Stimulated activated memory B cell treated with anti-CD40 and anti-IgM and Interleukin-4, amounts not matched to agents 10 μg/mL and 1 μg/mL and 100 μg/mL, for 72 hours (primary cell): ENCODE results near the gene PACRG.

Experiments
- ATAC-seq: fragments of 150-1000 bp; cut with Tn5 transposase; 2 replicates; pipeline ENCODE4 v1.10.0; 2021
- H3K27ac Mint-ChIP-seq: one replicate; pipeline ENCODE4 v1.8.0; 2022; ENCODE audit warnings: mild to moderate bottlenecking, mixed read lengths
- H3K27me3 Mint-ChIP-seq: one replicate; pipeline ENCODE4 v1.8.0; 2022; ENCODE audit warnings: mixed read lengths
- H3K36me3 Mint-ChIP-seq: one replicate; pipeline ENCODE4 v1.8.0; 2022; ENCODE audit warnings: mixed read lengths
- H3K4me1 Mint-ChIP-seq: one replicate; pipeline ENCODE4 v1.8.0; 2022; ENCODE audit warnings: mixed read lengths
- H3K4me3 Mint-ChIP-seq: one replicate; pipeline ENCODE4 v1.8.0; 2022; ENCODE audit warnings: mild to moderate bottlenecking, moderate library complexity, mixed read lengths
- H3K9me3 Mint-ChIP-seq: one replicate; pipeline ENCODE4 v1.8.0; 2022; ENCODE audit warnings: mixed read lengths

The PACRG gene

DNA sequence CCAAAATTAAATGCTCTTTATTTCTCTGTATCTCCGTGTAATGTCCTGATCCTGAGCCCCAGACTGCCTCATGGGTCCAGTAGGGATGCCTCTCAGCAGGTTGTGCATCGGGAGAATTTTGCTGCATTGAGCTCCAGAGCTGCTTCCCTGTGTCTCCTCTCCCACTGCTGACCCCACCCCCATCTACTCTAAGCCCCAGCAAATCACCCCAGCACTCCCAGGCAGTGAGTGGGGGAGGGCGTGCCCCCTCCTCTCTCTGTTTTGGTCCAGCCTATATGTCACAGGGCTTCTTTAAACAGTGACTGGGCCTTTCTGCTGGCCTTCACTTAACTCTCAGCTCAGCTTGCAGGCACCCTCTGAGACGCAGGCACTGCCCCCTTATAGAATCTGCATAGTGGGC is 458.0 kb downstream of the PACRG start:
- peaks cover 15% of the 10 kb centered on the region for H3K27me3 Mint-ChIP-seq
- no peaks in the 10 kb centered on the region for H3K9me3 Mint-ChIP-seq
- H3K4me3 Mint-ChIP-seq = no peak overlapping the region
- no peaks in the 10 kb centered on the region for H3K36me3 Mint-ChIP-seq
- no peak overlapping the region for H3K27ac Mint-ChIP-seq
- no peak for ATAC-seq
- H3K4me1 Mint-ChIP-seq = no peaks in the 10 kb centered on the region

DNA sequence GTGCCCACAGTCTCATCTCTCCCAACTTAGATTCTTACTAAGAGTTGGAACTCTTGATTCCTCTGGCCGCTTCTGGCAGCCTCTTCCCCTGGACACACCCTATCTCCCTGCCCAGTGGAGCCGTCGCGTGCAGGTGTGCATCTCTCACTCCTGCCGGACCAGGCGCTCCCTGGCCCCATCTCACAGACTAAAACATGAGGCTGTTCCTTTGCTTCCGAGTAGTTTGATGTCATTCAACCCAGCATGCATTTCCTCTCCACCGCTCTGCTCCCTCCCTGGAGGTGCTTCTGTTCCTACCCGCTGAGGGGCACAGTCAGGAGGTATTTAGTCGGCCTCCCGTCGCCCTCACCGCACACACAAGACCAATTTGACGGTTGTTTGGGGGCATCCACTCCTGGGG is 458.8 kb downstream of the PACRG start:
- H3K4me1 Mint-ChIP-seq = no peaks in the 10 kb centered on the region
- H3K27ac Mint-ChIP-seq = no peak overlapping the region
- H3K9me3 Mint-ChIP-seq = no peaks in the 10 kb centered on the region
- ATAC-seq = no peak
- peaks cover 19% of the 10 kb centered on the region for H3K27me3 Mint-ChIP-seq
- H3K36me3 Mint-ChIP-seq = no peaks in the 10 kb centered on the region
- H3K4me3 Mint-ChIP-seq = no peak overlapping the region

DNA sequence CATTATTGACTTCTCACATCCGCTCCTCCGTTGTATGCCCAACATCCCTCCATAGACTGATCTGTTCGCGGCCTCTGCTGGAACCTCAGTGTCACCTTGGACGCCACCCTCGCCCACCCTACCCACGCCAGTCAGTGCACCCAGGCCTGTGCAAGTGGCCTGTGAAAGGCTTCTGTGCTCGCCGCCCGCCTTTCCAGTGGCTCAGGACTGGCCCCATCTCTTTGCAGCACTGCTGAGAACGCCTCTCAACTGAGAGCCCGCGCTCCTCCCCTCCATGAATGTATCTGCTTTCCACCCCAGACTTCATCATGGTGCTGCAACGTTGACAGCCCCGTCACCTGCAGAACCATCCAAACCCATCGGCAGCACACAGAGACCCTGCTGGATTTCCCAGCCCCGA is 459.4 kb downstream of the PACRG start:
- no peak for ATAC-seq
- Mint-ChIP-seq H3K27me3 (peaks cover 24% of the 10 kb centered on the region), H3K36me3 (no peaks in the 10 kb centered on the region), H3K4me3 (no peak overlapping the region), H3K27ac (no peak overlapping the region), H3K9me3 (no peaks in the 10 kb centered on the region), H3K4me1 (no peaks in the 10 kb centered on the region)

DNA sequence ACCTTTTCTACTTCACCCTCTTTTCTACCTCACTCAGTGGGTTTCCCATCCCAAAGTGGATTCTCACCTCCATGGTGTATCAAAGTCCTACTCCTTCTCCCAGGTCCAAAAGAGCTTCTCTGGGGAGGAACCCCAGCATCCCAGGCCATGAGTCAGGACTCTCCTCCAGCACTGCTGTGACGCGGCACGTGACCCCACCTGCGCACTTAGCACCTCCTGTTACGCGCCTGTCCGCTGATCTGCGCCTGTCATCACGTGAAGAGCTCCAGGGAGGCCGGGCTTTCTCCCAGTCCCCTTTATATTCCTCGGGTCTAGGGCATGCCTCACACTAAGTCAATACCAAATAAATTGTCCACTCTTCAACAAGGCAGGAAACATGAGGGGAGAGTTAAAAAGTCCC is 459.8 kb downstream of the PACRG start:
- Mint-ChIP-seq H3K27ac (no peak overlapping the region), H3K4me1 (no peaks in the 10 kb centered on the region), H3K36me3 (no peaks in the 10 kb centered on the region), H3K4me3 (no peak overlapping the region), H3K27me3 (peaks cover 24% of the 10 kb centered on the region), H3K9me3 (no peaks in the 10 kb centered on the region)
- no peak for ATAC-seq

DNA sequence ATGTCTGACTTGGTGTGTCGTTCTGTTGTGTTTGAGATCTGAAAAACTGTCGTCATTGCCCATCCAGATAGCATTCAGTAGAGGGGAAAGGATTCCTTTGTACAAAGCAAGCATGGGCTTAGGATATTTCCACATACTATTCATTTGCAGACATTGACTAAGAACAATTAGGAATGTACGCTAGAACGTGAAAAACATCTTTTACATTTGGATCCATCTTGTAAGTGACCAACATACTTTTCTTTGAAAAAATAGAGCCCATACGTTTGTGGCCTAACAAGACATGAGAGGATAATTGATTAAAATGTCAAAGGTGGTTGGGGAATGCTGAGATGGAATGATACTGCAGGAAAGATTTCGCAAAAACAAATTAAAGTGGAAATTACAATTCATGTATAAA is 461.0 kb downstream of the PACRG start:
- Mint-ChIP-seq H3K4me1 (no peaks in the 10 kb centered on the region), H3K4me3 (no peak overlapping the region), H3K27ac (no peak overlapping the region), H3K9me3 (no peaks in the 10 kb centered on the region), H3K36me3 (no peaks in the 10 kb centered on the region), H3K27me3 (peaks cover 24% of the 10 kb centered on the region)
- ATAC-seq = no peak

DNA sequence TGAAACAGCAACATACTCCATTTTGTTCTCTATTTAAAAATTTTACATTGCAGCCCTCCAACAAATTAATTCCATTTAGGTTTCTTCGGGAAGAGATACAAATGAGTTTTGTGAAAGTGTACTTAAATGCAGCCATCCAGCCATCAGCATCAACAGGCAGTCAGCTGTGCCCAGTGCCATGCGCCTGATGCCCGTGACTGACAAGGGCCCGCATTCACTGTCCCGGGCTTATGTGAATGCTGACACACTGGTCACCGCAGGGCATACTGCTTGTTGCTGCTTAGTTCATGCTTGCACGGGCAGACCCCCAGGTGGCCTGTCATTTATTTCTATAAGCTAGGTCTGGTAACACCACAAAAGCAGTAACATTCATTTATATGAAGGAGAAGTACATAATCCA is 461.8 kb downstream of the PACRG start:
- no peak overlapping the region for H3K4me3 Mint-ChIP-seq
- ATAC-seq = no peak
- H3K27ac Mint-ChIP-seq = no peak overlapping the region
- H3K4me1 Mint-ChIP-seq = no peaks in the 10 kb centered on the region
- H3K27me3 Mint-ChIP-seq = peaks cover 32% of the 10 kb centered on the region
- no peaks in the 10 kb centered on the region for H3K9me3 Mint-ChIP-seq
- no peaks in the 10 kb centered on the region for H3K36me3 Mint-ChIP-seq

DNA sequence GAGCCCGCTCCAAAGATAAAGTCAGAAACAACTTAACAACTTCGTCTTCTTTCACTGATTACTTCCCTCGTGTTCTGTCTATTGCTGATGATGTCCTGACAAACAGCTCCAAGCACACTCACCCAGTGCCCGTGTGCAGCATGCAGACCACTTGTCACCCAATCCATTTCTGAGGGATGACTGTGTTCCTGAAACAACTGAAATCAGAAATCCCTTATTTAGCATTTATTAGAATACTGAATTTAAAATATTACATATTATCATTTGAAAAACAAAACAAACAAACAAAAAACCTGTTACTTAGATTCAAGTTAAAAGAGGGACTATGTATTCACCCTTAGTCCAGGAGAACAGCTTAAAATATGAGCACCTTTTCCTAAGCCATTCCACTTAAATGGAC is 463.0 kb downstream of the PACRG start:
- Mint-ChIP-seq H3K27me3 (peaks cover 40% of the 10 kb centered on the region), H3K27ac (no peak overlapping the region), H3K9me3 (no peaks in the 10 kb centered on the region), H3K4me1 (no peaks in the 10 kb centered on the region), H3K36me3 (no peaks in the 10 kb centered on the region), H3K4me3 (no peak overlapping the region)
- ATAC-seq = no peak

DNA sequence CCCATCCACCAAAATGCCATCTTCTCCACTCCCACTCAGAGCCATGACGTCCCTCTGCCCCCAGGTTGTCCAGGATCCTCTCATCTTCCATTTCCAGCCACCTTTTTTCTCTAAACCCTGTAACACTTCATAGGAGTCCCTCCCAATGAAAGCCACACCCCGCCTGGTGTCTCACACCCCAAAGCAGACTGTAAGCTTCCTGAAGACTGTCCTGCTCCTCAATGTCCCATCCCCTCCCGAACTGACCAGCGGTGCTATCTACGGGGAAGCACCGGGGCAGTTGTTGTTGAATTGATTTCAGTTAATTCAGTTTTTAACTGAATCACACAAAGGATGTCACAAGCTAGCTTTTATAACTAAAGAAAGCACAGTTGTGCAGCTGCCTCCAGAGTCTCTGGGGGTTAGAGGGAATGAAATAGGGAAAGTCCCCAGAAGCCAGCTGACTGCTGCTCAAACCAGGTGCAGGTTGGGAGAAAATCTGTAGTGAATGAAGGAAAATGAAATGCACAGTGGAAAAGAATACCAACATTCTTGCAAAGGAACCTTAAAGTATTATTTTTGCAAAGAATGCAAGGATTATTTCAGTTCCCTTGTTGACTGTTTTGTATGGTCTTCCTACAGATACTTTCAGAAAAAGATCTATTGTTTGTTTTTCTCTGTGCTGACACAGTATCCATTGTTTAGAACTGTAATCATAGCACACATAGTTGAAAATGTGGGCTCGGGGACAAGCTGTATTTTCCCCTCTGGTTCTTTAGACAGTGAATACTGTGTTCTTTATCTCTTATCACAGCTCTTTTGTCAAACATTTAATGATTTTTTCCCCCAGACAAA is 464.1 kb downstream of the PACRG start:
- no peak overlapping the region for H3K4me3 Mint-ChIP-seq
- no peaks in the 10 kb centered on the region for H3K9me3 Mint-ChIP-seq
- H3K36me3 Mint-ChIP-seq = no peaks in the 10 kb centered on the region
- no peaks in the 10 kb centered on the region for H3K4me1 Mint-ChIP-seq
- no peak overlapping the region for H3K27ac Mint-ChIP-seq
- H3K27me3 Mint-ChIP-seq = peaks cover 46% of the 10 kb centered on the region
- no peak for ATAC-seq

DNA sequence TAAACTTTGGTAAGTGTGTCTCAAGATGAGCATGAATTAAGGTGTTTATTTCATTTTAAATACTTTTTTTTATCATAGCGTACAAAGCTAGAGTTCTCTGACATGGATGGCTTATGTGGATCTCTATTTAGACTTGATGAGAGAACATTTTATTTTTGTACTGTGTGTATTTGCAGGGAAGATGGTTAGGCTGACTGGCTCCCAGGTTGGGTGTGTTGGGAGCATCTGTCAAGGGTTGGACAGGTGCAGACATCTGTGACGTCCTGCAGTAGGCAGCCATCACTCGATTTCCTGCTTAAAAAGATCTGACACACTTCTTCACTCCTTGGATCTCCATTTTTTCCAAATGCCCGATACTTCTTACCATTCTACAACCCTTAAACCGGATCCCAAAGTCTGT is 464.8 kb downstream of the PACRG start:
- Mint-ChIP-seq H3K4me3 (no peak overlapping the region), H3K36me3 (no peaks in the 10 kb centered on the region), H3K4me1 (no peaks in the 10 kb centered on the region), H3K27ac (no peak overlapping the region), H3K9me3 (no peaks in the 10 kb centered on the region), H3K27me3 (peaks cover 39% of the 10 kb centered on the region)
- ATAC-seq = no peak

DNA sequence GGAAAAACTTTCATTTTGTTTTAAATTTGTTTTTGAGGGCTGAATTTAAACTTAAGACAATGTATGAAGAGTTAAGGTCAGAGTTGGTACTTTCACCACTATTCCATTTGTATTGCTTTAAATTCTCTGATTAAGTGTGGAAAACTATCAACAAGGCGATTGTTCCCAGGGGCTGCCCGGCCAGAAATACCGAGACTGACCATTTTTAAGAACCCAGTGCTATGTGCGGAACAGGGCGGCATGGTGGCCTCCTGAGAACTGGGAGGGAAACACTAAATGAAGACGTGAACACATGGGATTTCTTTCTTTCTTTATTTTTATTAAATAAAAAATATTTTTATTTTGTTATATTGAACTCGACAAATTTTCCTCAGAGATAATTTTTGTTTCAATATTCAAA is 465.6 kb downstream of the PACRG start:
- H3K4me1 Mint-ChIP-seq = no peaks in the 10 kb centered on the region
- no peak overlapping the region for H3K27ac Mint-ChIP-seq
- H3K9me3 Mint-ChIP-seq = no peaks in the 10 kb centered on the region
- H3K4me3 Mint-ChIP-seq = no peak overlapping the region
- H3K27me3 Mint-ChIP-seq = peaks cover 36% of the 10 kb centered on the region
- H3K36me3 Mint-ChIP-seq = no peaks in the 10 kb centered on the region
- no peak for ATAC-seq

DNA sequence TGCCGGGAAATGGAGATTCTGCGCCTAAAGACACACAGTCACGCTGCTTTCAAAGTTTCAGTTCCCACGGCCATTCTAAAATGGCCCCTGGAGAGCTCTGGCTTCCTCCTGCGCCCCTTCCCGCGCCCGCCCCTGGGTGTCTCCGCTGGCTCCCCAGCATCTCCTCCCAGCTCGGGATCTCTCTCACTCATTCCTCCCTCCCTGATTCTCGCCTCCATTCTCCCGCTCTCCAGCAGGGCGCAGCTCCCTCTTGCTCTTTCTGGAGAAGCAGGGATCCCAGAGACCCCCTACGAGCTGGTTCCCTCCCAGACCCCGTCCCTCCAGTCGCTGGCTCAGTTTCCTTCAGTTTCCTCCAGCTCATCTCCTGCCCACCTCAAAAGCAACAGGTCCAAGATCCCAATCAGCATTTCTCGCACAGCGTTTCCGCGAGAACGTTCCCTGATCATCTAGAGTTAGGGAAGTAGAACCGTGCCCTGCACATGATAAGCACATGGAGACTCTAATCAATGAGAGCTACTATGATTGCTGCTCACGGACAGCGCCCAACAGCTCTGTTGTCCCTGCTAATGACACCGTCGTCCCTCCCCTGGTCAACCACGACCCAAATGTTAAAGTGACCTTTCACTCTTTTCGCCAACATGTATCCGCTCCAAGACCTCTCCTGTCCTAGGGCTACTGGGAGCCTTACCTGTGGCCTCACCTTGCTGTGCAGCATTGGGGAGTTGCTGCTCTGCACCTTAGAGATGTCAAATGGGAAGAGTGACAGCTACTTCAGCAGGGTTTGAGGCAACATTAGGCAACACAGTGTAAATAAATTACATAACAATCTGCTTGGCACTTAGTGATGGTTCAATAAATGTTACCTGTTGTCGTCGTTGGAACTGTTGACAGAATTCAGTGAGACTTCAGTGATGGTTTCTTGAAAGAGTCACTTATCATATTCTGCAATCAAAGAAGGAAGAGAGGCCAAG is 468.2 kb downstream of the PACRG start:
- no peaks in the 10 kb centered on the region for H3K9me3 Mint-ChIP-seq
- no peak overlapping the region for H3K27ac Mint-ChIP-seq
- no peak overlapping the region for H3K4me3 Mint-ChIP-seq
- H3K27me3 Mint-ChIP-seq = peaks cover 36% of the 10 kb centered on the region
- H3K36me3 Mint-ChIP-seq = no peaks in the 10 kb centered on the region
- ATAC-seq = no peak
- H3K4me1 Mint-ChIP-seq = no peaks in the 10 kb centered on the region

DNA sequence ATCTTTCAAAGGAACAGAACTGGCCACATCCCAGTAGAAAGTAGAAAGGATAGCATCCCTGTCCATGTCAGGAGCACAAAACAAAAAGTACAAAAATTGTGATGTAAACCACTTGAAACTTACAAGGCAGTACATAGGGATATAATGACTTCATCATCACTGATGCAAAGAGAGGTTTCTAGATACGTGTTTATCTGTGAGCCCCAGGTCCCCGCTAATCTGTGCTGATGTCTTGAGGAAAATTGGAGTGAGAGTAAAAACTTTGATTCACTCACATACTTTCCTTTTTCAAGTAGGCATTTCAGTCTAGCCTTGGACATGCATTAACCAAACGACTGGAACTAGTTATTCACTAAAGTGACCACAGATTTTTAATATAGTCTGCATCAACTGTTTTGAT is 470.1 kb downstream of the PACRG start:
- H3K36me3 Mint-ChIP-seq = no peaks in the 10 kb centered on the region
- ATAC-seq = no peak
- no peaks in the 10 kb centered on the region for H3K4me1 Mint-ChIP-seq
- H3K27me3 Mint-ChIP-seq = peaks cover 37% of the 10 kb centered on the region
- H3K9me3 Mint-ChIP-seq = no peaks in the 10 kb centered on the region
- no peak overlapping the region for H3K4me3 Mint-ChIP-seq
- H3K27ac Mint-ChIP-seq = no peak overlapping the region

DNA sequence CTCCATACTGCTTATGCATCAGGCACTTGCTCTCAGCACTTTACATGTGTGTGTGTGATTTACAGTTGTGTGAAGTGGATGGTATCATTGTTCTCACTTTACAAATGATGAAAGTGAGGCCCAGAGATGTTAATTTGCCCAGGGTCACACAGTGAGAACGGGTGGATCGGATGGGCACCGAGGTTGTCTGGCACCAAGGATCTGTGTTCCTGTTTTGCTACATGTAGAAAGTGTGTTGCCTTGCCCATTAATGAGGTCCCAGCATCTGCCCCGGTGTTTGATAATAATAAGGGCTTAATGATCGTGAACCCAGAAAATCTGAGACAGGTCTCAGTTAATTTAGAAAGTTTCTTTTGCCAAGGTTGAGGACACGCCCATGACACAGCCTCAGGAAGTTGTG is 470.6 kb downstream of the PACRG start:
- H3K9me3 Mint-ChIP-seq = no peaks in the 10 kb centered on the region
- no peaks in the 10 kb centered on the region for H3K36me3 Mint-ChIP-seq
- H3K4me3 Mint-ChIP-seq = no peak overlapping the region
- ATAC-seq = no peak
- H3K4me1 Mint-ChIP-seq = no peaks in the 10 kb centered on the region
- H3K27me3 Mint-ChIP-seq = peaks cover 37% of the 10 kb centered on the region
- no peak overlapping the region for H3K27ac Mint-ChIP-seq

DNA sequence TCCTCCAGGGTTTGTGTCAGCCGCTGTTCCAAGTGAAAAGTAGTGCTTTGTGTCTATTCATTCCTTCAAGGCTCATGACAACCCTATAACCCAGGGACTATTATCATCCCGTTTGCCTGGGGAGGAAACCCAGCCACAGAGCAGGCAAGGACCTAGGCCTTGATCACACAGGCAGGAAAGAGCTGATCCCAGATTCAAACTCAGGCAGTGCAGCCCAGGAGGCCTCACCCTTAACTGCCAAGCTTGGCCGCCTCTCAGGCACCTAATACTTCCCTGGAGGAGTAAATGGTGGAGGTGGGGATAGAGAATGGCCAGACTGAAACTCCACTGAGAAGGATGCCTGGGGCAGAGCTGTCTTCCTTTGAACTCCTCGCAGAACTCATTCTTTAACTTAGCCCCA is 471.6 kb downstream of the PACRG start:
- ATAC-seq = no peak
- no peaks in the 10 kb centered on the region for H3K4me1 Mint-ChIP-seq
- H3K9me3 Mint-ChIP-seq = no peaks in the 10 kb centered on the region

DNA sequence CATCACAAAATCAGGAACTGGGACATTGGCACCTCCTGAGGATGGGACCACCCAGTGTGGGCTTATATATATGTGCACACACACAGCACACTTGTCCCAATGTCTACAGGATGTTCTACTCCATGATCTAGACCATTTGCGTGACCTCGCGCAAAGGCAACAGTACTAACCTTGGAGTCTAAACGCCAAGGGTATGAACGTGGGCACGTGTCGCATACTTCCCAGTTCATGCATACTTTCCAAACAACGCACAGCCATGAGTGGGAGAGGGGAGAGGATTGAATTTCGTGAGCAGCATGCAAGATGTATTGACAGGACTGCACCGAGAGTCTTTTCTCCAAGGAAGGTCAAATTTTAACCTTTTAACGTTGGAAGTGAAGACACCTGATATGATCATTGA is 472.5 kb downstream of the PACRG start:
- Mint-ChIP-seq H3K36me3 (no peaks in the 10 kb centered on the region), H3K4me1 (no peaks in the 10 kb centered on the region), H3K27me3 (peaks cover 27% of the 10 kb centered on the region), H3K27ac (no peak overlapping the region), H3K9me3 (no peaks in the 10 kb centered on the region), H3K4me3 (no peak overlapping the region)
- no peak for ATAC-seq

More for the DNA sequence above, 471.6 kb downstream of the PACRG start:
- H3K36me3 Mint-ChIP-seq = no peaks in the 10 kb centered on the region
- no peak overlapping the region for H3K27ac Mint-ChIP-seq
- no peak overlapping the region for H3K4me3 Mint-ChIP-seq
- H3K27me3 Mint-ChIP-seq = peaks cover 33% of the 10 kb centered on the region

DNA sequence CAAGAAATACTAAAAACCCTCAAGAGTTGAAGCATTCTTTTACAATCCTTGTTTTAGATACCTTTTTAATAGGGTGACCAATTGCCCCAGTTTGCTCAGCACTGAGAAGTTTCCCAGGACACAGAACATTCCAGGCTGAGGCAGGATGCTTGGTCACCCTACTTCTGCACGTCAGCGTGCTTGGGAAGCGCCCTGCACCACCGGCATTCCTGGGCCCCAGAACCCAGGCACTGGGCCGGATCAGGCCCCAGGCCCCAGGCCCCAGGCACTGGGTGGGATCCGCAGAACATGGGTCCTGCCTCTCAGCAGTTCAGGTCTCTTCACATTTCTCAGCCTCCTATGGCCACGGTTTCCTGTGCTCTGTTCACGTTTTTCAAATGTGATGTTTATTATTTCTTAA is 472.9 kb downstream of the PACRG start:
- no peak for ATAC-seq
- Mint-ChIP-seq H3K4me3 (no peak overlapping the region), H3K9me3 (no peaks in the 10 kb centered on the region), H3K27ac (no peak overlapping the region), H3K36me3 (no peaks in the 10 kb centered on the region), H3K27me3 (peaks cover 23% of the 10 kb centered on the region), H3K4me1 (no peaks in the 10 kb centered on the region)
